ENCODE results near the gene RNF148. TPM values are rescaled to one million over a fixed set of nuclear protein-coding genes. Genes with fewer than 3 reads are reported as not detected.

RNF148 gene
- total and polyA plus RNA-seq, 9 of the 15 experiments (the other 6 are each of a cell fraction or from before 2014, with no cell fraction given), result not detected

DNA sequence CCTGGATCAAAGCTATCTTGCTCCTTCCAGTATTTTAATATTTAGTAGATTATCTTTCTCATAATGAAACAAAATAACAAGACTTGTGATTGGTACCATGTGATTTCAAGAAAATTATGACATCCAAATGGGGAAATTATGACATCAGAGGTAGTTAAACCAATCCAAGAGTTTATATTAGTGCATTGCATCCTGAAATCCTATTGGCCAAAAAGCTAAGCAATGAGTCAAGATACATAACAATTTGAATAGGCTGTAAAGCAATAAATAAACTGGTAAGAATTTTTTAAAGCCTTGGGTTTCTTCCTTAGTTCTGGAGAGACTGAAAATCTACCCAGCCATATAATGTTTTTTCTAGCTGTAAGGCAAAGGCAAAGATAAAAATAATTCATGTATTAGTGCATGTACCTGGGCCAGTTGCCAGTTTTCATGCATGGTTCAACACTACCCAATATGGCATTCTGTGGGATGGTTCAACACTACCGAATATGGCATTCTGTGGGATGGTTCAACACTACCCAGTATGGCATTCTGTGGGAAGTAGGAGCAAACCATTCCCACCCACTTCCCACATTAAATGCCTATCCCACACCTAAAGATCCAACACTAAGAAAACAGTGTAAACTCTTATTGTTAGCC, at the start of gene RNF148 (continued):
- TF ChIP-seq, protein P1, sequence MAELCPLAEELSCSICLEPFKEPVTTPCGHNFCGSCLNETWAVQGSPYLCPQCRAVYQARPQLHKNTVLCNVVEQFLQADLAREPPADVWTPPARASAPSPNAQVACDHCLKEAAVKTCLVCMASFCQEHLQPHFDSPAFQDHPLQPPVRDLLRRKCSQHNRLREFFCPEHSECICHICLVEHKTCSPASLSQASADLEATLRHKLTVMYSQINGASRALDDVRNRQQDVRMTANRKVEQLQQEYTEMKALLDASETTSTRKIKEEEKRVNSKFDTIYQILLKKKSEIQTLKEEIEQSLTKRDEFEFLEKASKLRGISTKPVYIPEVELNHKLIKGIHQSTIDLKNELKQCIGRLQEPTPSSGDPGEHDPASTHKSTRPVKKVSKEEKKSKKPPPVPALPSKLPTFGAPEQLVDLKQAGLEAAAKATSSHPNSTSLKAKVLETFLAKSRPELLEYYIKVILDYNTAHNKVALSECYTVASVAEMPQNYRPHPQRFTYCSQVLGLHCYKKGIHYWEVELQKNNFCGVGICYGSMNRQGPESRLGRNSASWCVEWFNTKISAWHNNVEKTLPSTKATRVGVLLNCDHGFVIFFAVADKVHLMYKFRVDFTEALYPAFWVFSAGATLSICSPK (IDR thresholded peaks at IDR 0.05; ENCODE audit: borderline replicate concordance), result no peak
- TF ChIP-seq ZBTB8A (IDR thresholded peaks at IDR 0.05; ENCODE audit: partially characterized antibody) (no peak), BRF1 (IDR thresholded peaks at IDR 0.05; ENCODE audit: borderline replicate concordance, extremely low read depth, insufficient read length) (no peak), SIN3A (IDR thresholded peaks at IDR 0.05; ENCODE audit: borderline replicate concordance in 2 of 2, control insufficient read depth in 1 of 2, low read depth in 2 of 2, low read length in 2 of 2) (no peak), KLF10 (CRISPR knock-in tag; IDR thresholded peaks at IDR 0.05) (no peak), TBL1XR1 (IDR thresholded peaks at IDR 0.05; ENCODE audit: low read length in 2 of 2) (no peak)
- TF ChIP-seq, protein P2, sequence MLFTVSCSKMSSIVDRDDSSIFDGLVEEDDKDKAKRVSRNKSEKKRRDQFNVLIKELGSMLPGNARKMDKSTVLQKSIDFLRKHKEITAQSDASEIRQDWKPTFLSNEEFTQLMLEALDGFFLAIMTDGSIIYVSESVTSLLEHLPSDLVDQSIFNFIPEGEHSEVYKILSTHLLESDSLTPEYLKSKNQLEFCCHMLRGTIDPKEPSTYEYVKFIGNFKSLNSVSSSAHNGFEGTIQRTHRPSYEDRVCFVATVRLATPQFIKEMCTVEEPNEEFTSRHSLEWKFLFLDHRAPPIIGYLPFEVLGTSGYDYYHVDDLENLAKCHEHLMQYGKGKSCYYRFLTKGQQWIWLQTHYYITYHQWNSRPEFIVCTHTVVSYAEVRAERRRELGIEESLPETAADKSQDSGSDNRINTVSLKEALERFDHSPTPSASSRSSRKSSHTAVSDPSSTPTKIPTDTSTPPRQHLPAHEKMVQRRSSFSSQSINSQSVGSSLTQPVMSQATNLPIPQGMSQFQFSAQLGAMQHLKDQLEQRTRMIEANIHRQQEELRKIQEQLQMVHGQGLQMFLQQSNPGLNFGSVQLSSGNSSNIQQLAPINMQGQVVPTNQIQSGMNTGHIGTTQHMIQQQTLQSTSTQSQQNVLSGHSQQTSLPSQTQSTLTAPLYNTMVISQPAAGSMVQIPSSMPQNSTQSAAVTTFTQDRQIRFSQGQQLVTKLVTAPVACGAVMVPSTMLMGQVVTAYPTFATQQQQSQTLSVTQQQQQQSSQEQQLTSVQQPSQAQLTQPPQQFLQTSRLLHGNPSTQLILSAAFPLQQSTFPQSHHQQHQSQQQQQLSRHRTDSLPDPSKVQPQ (CRISPR knock-in tag; IDR thresholded peaks at IDR 0.05; ENCODE audit: borderline replicate concordance), result no peak
- TF ChIP-seq, protein P3, sequence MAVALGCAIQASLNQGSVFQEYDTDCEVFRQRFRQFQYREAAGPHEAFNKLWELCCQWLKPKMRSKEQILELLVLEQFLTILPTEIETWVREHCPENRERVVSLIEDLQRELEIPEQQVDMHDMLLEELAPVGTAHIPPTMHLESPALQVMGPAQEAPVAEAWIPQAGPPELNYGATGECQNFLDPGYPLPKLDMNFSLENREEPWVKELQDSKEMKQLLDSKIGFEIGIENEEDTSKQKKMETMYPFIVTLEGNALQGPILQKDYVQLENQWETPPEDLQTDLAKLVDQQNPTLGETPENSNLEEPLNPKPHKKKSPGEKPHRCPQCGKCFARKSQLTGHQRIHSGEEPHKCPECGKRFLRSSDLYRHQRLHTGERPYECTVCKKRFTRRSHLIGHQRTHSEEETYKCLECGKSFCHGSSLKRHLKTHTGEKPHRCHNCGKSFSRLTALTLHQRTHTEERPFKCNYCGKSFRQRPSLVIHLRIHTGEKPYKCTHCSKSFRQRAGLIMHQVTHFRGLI (CRISPR knock-in tag; IDR thresholded peaks at IDR 0.05), result no peak
- TF ChIP-seq, protein P4, sequence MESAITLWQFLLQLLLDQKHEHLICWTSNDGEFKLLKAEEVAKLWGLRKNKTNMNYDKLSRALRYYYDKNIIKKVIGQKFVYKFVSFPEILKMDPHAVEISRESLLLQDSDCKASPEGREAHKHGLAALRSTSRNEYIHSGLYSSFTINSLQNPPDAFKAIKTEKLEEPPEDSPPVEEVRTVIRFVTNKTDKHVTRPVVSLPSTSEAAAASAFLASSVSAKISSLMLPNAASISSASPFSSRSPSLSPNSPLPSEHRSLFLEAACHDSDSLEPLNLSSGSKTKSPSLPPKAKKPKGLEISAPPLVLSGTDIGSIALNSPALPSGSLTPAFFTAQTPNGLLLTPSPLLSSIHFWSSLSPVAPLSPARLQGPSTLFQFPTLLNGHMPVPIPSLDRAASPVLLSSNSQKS (CRISPR knock-in tag; IDR thresholded peaks at IDR 0.05), result no peak
